Caki2 (cell line): ENCODE results near the gene UNC13C. TPM values are rescaled to one million over a fixed set of nuclear protein-coding genes. Genes with fewer than 3 reads are reported as not detected.
A peak's percentile ranks its signal among the peaks of the same experiment; 100 is the strongest.

ENCODE experiments used
- DNase-seq: peaks from one replicate; pipeline ENCODE4 v3.0.0-alpha.2; 2015; ENCODE audit warnings: low read depth
- in situ Hi-C: cut with HindIII; loops from 2 replicates; pipeline ENCODE4 v1.10.0; 2016; ENCODE audit warnings: low sequenced_read_pairs, low pct_unique_long_range_greater_than_20kb, mixed read lengths
- total RNA-seq: library from RNA; depleted of rRNA; stranded (reverse); fragments of >200 nt; shearing (Covaris generic); gene quantifications from 2 replicates; pipeline ENCODE4 v1.2.3, GENCODE V29; 2014; ENCODE audit warnings: low replicate concordance

UNC13C gene
- total RNA-seq, 1 experiment from 2014 or later = 0.03 TPM

- no peak for DNase-seq
- in situ Hi-C loops = no loop called here
These were observed 113.4 kb downstream of the UNC13C start for GRCh38 chr15:54091651-54092050.

GRCh38 chr15:54094661-54095060 lies 116.4 kb downstream of the UNC13C start:
- DNase-seq = no peak
- in situ Hi-C loops = no loop called here

GRCh38 chr15:54097019-54097418 lies 118.8 kb downstream of the UNC13C start:
- no peak for DNase-seq
- in situ Hi-C loops = no loop called here

GRCh38 chr15:54099010-54099409 lies 120.8 kb downstream of the UNC13C start:
- no peak for DNase-seq
- in situ Hi-C loops = no loop called here

GRCh38 chr15:54101664-54102270 lies 123.5 kb downstream of the UNC13C start:
- DNase-seq = no peak
- in situ Hi-C loops = no loop called here

- no peak for DNase-seq
- in situ Hi-C loops = no loop called here
These were observed 124.5 kb downstream of the UNC13C start for GRCh38 chr15:54102704-54103103.

- no peak for DNase-seq
- in situ Hi-C loops = no loop called here
These were observed 130.8 kb downstream of the UNC13C start for GRCh38 chr15:54109014-54109413.

- DNase-seq = no peak
- in situ Hi-C loops = no loop called here
These were observed 140.8 kb downstream of the UNC13C start for GRCh38 chr15:54119051-54119450.

- DNase-seq = no peak
- in situ Hi-C loops = no loop called here
These were observed 142.8 kb downstream of the UNC13C start for GRCh38 chr15:54120949-54121463.

GRCh38 chr15:54127574-54127973 lies 149.3 kb downstream of the UNC13C start:
- no peak for DNase-seq
- in situ Hi-C loops = no loop called here

GRCh38 chr15:54131410-54131809 lies 153.2 kb downstream of the UNC13C start:
- in situ Hi-C loops = no loop called here
- DNase-seq = peak; percentile 35

GRCh38 chr15:54149115-54149531 lies 170.9 kb downstream of the UNC13C start:
- in situ Hi-C loops = no loop called here
- no peak for DNase-seq

GRCh38 chr15:54150255-54150654 lies 172.0 kb downstream of the UNC13C start:
- in situ Hi-C loops = no loop called here
- DNase-seq = no peak

GRCh38 chr15:54159012-54159411 lies 180.8 kb downstream of the UNC13C start:
- no peak for DNase-seq
- in situ Hi-C loops = no loop called here

GRCh38 chr15:54187325-54187724 lies 209.1 kb downstream of the UNC13C start:
- in situ Hi-C loops = no loop called here
- DNase-seq = no peak

- no peak for DNase-seq
- in situ Hi-C loops = no loop called here
These were observed 219.8 kb downstream of the UNC13C start for GRCh38 chr15:54197995-54198394.

- in situ Hi-C loops = no loop called here
- no peak for DNase-seq
These were observed 228.5 kb downstream of the UNC13C start for GRCh38 chr15:54206586-54207321.

- DNase-seq = peak; percentile 3
- in situ Hi-C loops = no loop called here
These were observed 230.5 kb downstream of the UNC13C start for GRCh38 chr15:54208786-54209185.

- no peak for DNase-seq
- in situ Hi-C loops = no loop called here
These were observed 234.4 kb downstream of the UNC13C start for GRCh38 chr15:54212635-54213034.

- in situ Hi-C loops = no loop called here
- DNase-seq = no peak
These were observed 248.2 kb downstream of the UNC13C start for GRCh38 chr15:54226455-54226854.
